A549 treated with GW870086 at 1 μM for 4 hours (cell line): Measurements from ENCODE around the gene VWC2L. TPM values are rescaled to one million over a fixed set of nuclear protein-coding genes. Genes with fewer than 3 reads are reported as not detected.

Source experiments
- total RNA-seq: library from RNA; stranded (reverse); fragments of 200-300 nt; extraction: Qiagen RNA extraction; gene quantifications from 5 replicates; pipeline ENCODE4 v1.2.3, GENCODE V29; 2022; ENCODE audit warnings: low read depth

The VWC2L gene
- total RNA-seq, result not detected in 5 replicates

DNA sequence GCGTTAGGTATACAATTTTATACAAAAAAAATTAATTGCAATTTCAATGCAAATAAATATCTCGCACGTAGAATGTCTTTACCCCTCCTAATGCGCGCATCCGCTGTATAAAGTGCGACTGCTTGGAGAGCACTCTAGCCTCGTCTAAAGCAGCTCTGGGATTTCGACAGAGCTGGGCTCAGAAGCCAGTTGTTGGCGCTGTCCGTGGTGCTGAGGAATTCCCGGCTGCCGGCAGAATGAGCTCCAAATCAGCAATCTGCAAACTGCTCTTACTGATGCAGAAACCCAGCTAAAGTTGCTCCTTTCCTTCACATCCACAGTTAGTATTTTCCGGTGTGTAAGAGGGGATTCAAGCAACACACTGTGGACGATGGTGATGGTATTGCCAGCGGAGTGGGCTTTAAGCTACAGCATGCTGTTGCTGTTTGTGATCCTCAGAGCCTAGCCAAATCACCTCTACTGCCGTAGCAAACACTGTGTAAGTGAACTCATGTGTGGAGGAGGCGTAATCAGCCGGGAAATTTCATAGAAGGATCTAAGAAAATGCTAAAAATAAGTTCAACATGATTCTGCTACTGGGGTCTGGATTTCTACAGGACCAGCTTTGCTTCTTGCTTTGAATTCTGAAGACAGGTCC is at the start of gene VWC2L:
Gene VWC2L (plus strand): TSS at position 137 of the 637 bp plus-strand sequence. CDS start 3,140 bp downstream, outside the sequence.

